ENCODE measurements around the gene MARCHF10. TPM values are rescaled to one million over a fixed set of nuclear protein-coding genes. Genes with fewer than 3 reads are reported as not detected.
A peak's percentile ranks its signal among the peaks of the same experiment; 100 is the strongest.
"Not testable (repeated sequence)": the region's sequence is repeated elsewhere in the genome, so short reads cannot be mapped to it uniquely, and the experiment has no call there.

Gene MARCHF10, protein sequence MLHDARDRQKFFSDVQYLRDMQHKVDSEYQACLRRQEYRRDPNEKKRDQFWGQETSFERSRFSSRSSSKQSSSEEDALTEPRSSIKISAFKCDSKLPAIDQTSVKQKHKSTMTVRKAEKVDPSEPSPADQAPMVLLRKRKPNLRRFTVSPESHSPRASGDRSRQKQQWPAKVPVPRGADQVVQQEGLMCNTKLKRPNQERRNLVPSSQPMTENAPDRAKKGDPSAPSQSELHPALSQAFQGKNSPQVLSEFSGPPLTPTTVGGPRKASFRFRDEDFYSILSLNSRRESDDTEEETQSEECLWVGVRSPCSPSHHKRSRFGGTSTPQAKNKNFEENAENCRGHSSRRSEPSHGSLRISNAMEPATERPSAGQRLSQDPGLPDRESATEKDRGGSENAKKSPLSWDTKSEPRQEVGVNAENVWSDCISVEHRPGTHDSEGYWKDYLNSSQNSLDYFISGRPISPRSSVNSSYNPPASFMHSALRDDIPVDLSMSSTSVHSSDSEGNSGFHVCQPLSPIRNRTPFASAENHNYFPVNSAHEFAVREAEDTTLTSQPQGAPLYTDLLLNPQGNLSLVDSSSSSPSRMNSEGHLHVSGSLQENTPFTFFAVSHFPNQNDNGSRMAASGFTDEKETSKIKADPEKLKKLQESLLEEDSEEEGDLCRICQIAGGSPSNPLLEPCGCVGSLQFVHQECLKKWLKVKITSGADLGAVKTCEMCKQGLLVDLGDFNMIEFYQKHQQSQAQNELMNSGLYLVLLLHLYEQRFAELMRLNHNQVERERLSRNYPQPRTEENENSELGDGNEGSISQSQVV
- polyA plus RNA-seq = 0.15 TPM
- long read RNA-seq, donor 1 = 0 reads
- long read RNA-seq, donor 2 = 0 reads
- long read RNA-seq, donor 3 = 0 reads
- long read RNA-seq, donor 4 = 0 reads
- long read RNA-seq, donor 5 = 0 reads
- long read RNA-seq, donor 6 = 0 reads
- long read RNA-seq, donor 7 = 0 reads
- long read RNA-seq, donor 8 = 0 reads
- long read RNA-seq, donor 9 = 0 reads
- long read RNA-seq, donor 10 = 0 reads
- long read RNA-seq, donor 11 = 0 reads

DNA sequence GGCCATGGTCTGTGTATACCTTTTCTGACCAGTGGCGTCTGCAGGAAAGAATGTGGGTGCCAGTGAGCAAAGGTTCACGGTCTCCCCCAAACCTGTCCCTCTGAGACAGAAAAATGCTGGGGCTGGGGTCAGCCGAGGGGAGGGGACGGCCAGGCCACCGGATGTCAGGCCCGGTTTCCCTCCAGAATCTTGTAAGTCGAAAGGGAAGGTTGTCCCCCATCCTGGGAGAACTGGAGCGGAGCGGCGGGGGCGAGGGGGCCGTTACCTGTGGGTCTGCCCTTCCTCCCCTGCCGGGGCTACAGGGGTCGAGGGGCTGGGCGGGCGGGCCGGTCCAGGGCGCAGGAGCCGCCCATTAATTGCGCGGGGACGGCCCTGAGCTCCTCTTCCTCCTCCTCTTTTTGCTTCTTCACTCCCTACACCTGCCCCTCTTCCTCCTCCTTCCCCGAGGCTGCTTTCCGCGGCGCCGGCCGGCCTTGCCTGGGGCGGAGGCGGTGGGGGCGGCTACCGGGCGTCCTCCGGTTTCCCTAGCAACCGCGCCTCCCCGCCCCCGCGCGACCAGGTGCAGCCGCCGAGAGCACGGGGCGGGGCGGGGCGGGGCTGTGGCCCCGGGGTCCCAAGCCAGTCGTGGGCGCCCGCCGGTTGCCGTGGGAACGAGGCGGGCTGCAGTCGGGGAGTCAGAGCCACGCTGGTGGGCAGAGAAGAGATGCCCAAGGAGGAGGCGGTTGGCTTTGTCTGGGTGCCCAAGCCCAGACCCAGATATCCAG, at the start of gene MARCHF10:
TSS of gene MARCHF10 (minus strand) at position 503 of the 764 bp plus-strand sequence. CDS start 6,579 bp downstream, outside the sequence.
- H3K4me1 ChIP-seq (ENCODE audit: control insufficient read depth, insufficient read depth, low read length) = no peaks in the 10 kb centered on the region
- 40% methylated on average over 1 of the region's 57 CpGs for WGBS (ENCODE audit: insufficient coverage, low lambda C conversion rate)
- no peak within 1 kb of the TSS for H3K4me3 ChIP-seq (ENCODE audit: low read length)
- H3K27ac ChIP-seq (ENCODE audit: low read length) = no peak within 1 kb of the TSS
- H3K27me3 ChIP-seq (ENCODE audit: control insufficient read depth, insufficient read depth, low read length) = peaks cover 16% of the 10 kb centered on the region
- no peaks in the 10 kb centered on the region for H3K36me3 ChIP-seq (ENCODE audit: control insufficient read depth, insufficient read depth, low read length)
- no peaks in the 10 kb centered on the region for H3K9me3 ChIP-seq (ENCODE audit: control insufficient read depth, low read depth, low read length)
- DNase-seq = peak in 1 of 2 donors; percentile 31

DNA sequence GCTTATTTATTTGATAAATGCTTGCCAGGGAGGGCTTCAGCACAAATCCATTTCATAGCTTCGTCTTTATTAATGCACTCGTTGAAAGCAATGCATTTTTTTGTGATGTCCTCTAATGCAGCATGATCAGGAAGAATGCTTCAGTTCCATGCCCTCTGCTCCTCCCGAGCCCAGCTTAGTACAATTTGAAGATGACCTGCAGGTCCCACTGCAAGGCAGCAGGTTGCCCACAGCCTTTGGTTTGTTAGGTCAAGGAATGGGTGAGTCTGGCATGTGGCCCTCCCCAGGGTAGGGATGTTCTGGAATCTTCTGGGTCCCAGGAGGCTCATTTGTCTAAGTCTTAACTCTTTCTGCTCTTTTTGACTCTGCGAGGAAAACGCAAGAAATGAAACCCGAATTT, 49.4 kb upstream of the MARCHF10 start:
- DNase-seq = no peak
- no peaks in the 10 kb centered on the region for H3K9me3 ChIP-seq (ENCODE audit: control insufficient read depth, low read depth, low read length)
- no peak overlapping the region for H3K27ac ChIP-seq (ENCODE audit: low read length)
- H3K36me3 ChIP-seq (ENCODE audit: control insufficient read depth, insufficient read depth, low read length) = no peaks in the 10 kb centered on the region
- no peak overlapping the region for H3K4me3 ChIP-seq (ENCODE audit: low read length)
- 98% methylated on average over 5 of the region's 6 CpGs for WGBS (ENCODE audit: insufficient coverage, low lambda C conversion rate)
- no peaks in the 10 kb centered on the region for H3K4me1 ChIP-seq (ENCODE audit: control insufficient read depth, insufficient read depth, low read length)
- H3K27me3 ChIP-seq (ENCODE audit: control insufficient read depth, insufficient read depth, low read length) = no peaks in the 10 kb centered on the region

DNA sequence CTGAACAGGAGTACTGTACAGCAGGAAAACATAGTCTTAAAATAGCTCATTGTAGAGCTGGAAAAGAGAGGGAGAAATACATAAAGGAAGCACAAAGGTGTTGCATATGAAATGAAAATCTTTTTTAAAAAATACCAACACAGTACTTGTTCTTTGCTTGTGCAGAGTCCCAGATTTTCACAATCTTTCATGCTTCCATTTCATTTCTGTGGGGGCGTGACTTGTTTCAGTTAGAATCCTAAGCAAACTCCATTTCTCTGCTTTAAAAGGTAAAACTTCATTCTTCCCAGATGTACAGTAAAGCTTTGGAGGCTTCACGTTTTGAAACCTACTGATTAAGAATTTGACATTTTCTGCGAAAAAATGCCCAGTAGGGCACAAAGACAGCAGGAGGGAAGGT, 48.5 kb upstream of the MARCHF10 start:
- Histone ChIP-seq H3K36me3 (ENCODE audit: control insufficient read depth, insufficient read depth, low read length) (no peaks in the 10 kb centered on the region), H3K4me1 (ENCODE audit: control insufficient read depth, insufficient read depth, low read length) (no peaks in the 10 kb centered on the region), H3K9me3 (ENCODE audit: control insufficient read depth, low read depth, low read length) (no peaks in the 10 kb centered on the region), H3K27me3 (ENCODE audit: control insufficient read depth, insufficient read depth, low read length) (no peaks in the 10 kb centered on the region), H3K4me3 (ENCODE audit: low read length) (no peak overlapping the region), H3K27ac (ENCODE audit: low read length) (no peak overlapping the region)
- no peak for DNase-seq
- WGBS (ENCODE audit: insufficient coverage, low lambda C conversion rate) = 100% methylated on average over 3 of the region's 3 CpGs

GRCh38 chr17:62855156-62855555, 47.0 kb upstream of the MARCHF10 start:
- no peak for DNase-seq
- Histone ChIP-seq H3K4me1 (ENCODE audit: control insufficient read depth, insufficient read depth, low read length) (no peaks in the 10 kb centered on the region), H3K27ac (ENCODE audit: low read length) (no peak overlapping the region), H3K27me3 (ENCODE audit: control insufficient read depth, insufficient read depth, low read length) (no peaks in the 10 kb centered on the region), H3K4me3 (ENCODE audit: low read length) (no peak overlapping the region), H3K36me3 (ENCODE audit: control insufficient read depth, insufficient read depth, low read length) (no peaks in the 10 kb centered on the region), H3K9me3 (ENCODE audit: control insufficient read depth, low read depth, low read length) (no peaks in the 10 kb centered on the region)
- WGBS (ENCODE audit: insufficient coverage, low lambda C conversion rate) = 86% methylated on average over 1 of the region's 5 CpGs

DNA sequence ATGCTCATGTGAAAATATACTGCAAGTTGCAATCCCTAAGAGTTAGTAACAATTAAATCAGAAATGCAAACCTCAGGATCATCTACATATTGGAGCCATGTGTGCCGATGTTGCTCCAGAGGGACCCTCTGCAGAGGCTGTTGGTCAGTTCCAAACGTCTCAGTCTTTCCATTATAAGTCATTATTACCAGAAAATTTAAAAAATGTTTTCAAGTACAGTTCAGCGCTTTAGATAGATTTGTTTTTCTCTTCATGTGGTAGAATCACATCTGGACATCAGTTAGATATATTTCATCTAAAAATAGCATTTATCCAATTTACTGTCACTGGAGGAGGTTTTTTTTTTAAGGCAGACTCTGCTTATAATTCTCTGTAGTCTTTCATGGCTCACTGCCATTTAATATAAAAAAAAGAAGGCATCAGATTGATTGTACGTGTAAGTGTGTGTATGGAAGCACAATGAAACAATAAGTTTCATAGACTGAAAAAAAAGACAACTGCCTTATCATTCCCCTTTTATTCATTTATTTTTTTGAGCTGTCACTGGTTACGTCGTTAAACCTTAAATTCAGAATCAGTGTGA, 46.1 kb upstream of the MARCHF10 start:
- H3K4me1 ChIP-seq (ENCODE audit: control insufficient read depth, insufficient read depth, low read length) = no peaks in the 10 kb centered on the region
- no peaks in the 10 kb centered on the region for H3K9me3 ChIP-seq (ENCODE audit: control insufficient read depth, low read depth, low read length)
- no peak for DNase-seq
- H3K36me3 ChIP-seq (ENCODE audit: control insufficient read depth, insufficient read depth, low read length) = no peaks in the 10 kb centered on the region
- H3K4me3 ChIP-seq (ENCODE audit: low read length) = no peak overlapping the region
- H3K27me3 ChIP-seq (ENCODE audit: control insufficient read depth, insufficient read depth, low read length) = no peaks in the 10 kb centered on the region
- 93% methylated on average over 3 of the region's 6 CpGs for WGBS (ENCODE audit: insufficient coverage, low lambda C conversion rate)
- no peak overlapping the region for H3K27ac ChIP-seq (ENCODE audit: low read length)

DNA sequence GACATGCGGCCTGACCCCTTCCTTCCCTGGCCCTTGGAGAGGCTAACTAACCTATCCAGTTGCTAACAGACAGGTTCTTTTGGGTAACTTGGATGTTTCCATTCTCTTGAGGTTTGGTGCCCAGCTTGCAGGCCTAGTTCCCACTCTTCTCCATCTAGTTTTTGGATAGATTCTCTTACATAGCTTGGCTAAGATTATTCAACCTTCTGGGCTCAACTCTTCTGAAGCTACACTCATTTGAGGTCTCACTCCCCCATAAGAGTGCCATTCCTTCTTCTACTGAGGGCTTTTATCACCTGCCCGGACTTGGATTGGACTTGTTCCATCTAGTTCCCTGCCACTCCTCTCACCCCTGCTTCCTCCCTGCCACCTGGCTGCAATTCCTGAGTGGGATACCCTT, 44.1 kb upstream of the MARCHF10 start:
- peaks cover 2% of the 10 kb centered on the region for H3K27me3 ChIP-seq (ENCODE audit: control insufficient read depth, insufficient read depth, low read length)
- no peaks in the 10 kb centered on the region for H3K36me3 ChIP-seq (ENCODE audit: control insufficient read depth, insufficient read depth, low read length)
- H3K4me1 ChIP-seq (ENCODE audit: control insufficient read depth, insufficient read depth, low read length) = no peaks in the 10 kb centered on the region
- no peaks in the 10 kb centered on the region for H3K9me3 ChIP-seq (ENCODE audit: control insufficient read depth, low read depth, low read length)
- H3K27ac ChIP-seq (ENCODE audit: low read length) = no peak overlapping the region
- H3K4me3 ChIP-seq (ENCODE audit: low read length) = no peak overlapping the region
- DNase-seq = no peak
- no CpG with 5 or more reads among the region's 2 CpGs for WGBS (ENCODE audit: insufficient coverage, low lambda C conversion rate)

- WGBS (ENCODE audit: insufficient coverage, low lambda C conversion rate) = 100% methylated on average over 1 of the region's 10 CpGs
- not testable (repeated sequence) for H3K36me3 ChIP-seq (ENCODE audit: control insufficient read depth, insufficient read depth, low read length); DNase-seq; H3K27ac ChIP-seq (ENCODE audit: low read length); H3K27me3 ChIP-seq (ENCODE audit: control insufficient read depth, insufficient read depth, low read length); H3K4me3 ChIP-seq (ENCODE audit: low read length); H3K9me3 ChIP-seq (ENCODE audit: control insufficient read depth, low read depth, low read length); H3K4me1 ChIP-seq (ENCODE audit: control insufficient read depth, insufficient read depth, low read length)
Measured at GRCh38 chr17:62849591-62850415, 41.7 kb upstream of the MARCHF10 start.

DNA sequence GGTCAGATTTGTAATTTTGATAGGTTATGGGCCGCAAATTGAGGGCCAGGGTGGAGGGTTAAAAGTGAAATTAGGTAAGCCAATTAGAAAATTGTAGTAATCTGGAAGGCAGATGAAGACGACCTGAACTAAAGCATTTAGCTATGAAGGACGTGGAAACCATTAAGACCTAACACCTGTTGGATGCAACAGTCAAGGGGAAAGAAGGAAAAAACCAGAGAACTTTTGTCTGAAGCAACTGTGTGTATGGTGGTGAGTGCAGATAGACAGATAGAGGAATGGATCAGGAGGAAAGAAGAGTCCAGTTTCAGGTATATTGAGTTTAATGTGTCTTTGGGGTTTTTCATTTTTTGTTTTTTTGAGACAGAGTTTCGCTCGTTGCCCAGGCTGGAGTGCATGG, 40.2 kb upstream of the MARCHF10 start:
- Histone ChIP-seq H3K9me3 (ENCODE audit: control insufficient read depth, low read depth, low read length) (no peaks in the 10 kb centered on the region), H3K4me1 (ENCODE audit: control insufficient read depth, insufficient read depth, low read length) (no peaks in the 10 kb centered on the region), H3K27me3 (ENCODE audit: control insufficient read depth, insufficient read depth, low read length) (peaks cover 2% of the 10 kb centered on the region), H3K36me3 (ENCODE audit: control insufficient read depth, insufficient read depth, low read length) (no peaks in the 10 kb centered on the region), H3K27ac (ENCODE audit: low read length) (no peak overlapping the region), H3K4me3 (ENCODE audit: low read length) (no peak overlapping the region)
- 94% methylated on average over 3 of the region's 5 CpGs for WGBS (ENCODE audit: insufficient coverage, low lambda C conversion rate)
- DNase-seq = no peak

DNA sequence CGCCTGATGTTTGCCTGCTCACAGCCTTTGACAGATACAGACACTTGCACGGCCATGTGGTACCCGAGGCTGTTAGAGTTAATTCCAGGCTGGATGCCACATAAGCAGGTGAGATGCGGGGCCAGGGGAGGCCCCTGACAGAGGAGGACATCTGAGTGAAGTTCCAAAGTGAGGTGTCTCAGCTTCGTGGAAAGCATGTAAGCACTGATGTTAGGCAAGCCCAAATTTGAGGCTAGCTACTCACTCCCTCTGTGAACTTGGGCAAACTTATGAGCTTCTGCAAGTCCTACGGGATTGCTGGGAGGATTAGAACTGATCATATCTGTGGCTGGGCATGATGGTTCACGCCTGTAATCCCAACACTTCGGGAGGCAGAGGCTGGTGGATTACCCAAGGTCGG, 39.3 kb upstream of the MARCHF10 start:
- Histone ChIP-seq H3K4me3 (ENCODE audit: low read length) (no peak overlapping the region), H3K4me1 (ENCODE audit: control insufficient read depth, insufficient read depth, low read length) (no peaks in the 10 kb centered on the region), H3K36me3 (ENCODE audit: control insufficient read depth, insufficient read depth, low read length) (no peaks in the 10 kb centered on the region), H3K27me3 (ENCODE audit: control insufficient read depth, insufficient read depth, low read length) (peaks cover 2% of the 10 kb centered on the region), H3K9me3 (ENCODE audit: control insufficient read depth, low read depth, low read length) (no peaks in the 10 kb centered on the region), H3K27ac (ENCODE audit: low read length) (no peak overlapping the region)
- DNase-seq = no peak
- WGBS (ENCODE audit: insufficient coverage, low lambda C conversion rate) = no CpG with 5 or more reads among the region's 9 CpGs

All from large intestine (tissue), 12 donors.